HG02642 (cell line): ENCODE results near the gene MFGE8.

Experiments
- ATAC-seq: cut with Tn5 transposase; IDR thresholded peaks from one replicate; pipeline ENCODE4 v1.9.1; 2021; ENCODE audit warnings: mild to moderate bottlenecking; ENCODE audit not compliant: unreplicated experiment, poor library complexity

Gene MFGE8

GRCh38 chr15:88877415-88877814, 35.8 kb downstream of the MFGE8 start:
- no peak for ATAC-seq

GRCh38 chr15:88876573-88876972, 36.6 kb downstream of the MFGE8 start:
- no peak for ATAC-seq

DNA sequence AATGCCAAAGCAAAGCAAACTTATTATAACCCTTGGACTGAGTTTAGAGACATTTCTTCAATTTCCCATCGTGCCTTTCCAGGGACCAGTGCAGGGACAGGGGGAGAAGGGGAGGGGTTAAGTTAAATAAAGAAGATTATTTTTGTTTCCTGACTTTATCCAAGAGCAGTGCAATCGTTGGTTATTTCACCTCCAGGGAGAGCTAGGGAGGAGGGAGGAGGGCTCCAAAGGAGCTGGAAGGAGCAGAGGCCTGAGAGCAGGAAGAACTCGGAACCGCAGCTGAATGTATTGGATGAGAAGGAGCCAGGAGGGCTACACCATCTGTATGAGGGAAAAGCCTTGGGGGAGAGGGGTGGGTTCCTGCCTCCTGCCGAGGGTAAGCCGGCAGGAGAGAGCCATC, 38.5 kb downstream of the MFGE8 start:
- no peak for ATAC-seq

DNA sequence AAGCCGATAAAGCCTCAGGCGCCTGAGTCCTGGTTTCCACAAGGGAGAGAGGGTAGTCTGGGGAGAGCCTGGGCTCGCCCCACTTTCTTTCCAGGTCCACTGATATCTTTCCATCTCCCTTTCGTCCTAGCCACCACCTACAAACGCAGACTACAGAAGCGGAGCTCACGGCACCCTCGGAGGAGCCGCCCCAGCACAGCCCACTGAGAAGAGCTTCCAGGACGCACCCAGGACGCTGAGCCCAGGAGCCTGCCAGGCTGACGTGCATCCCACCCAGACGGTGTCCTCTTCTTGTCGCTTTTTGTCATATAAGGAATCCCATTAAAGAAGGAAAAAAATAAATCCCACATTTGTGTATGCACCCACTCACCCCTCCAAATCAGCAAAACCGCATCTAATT, 38.9 kb downstream of the MFGE8 start:
- ATAC-seq: no peak

GRCh38 chr15:88873786-88874185, 39.4 kb downstream of the MFGE8 start:
- no peak for ATAC-seq

DNA sequence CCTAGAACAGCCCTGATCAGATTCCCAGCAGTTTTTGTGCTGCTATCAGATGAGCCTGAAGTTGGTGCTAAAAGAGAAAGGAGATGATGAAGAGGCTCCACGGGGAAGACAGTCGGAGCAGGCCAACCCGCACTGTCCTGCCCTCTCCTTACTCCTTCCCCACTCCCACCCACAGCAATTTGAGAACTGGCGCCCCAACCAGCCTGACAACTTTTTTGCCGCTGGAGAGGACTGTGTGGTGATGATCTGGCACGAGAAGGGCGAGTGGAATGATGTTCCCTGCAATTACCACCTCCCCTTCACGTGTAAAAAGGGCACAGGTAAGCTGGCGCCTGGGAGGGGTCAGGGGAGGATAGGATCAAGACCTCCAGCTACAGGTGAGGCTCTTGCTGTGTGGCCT, 40.5 kb downstream of the MFGE8 start:
- no peak for ATAC-seq

GRCh38 chr15:88872106-88872505, 41.1 kb downstream of the MFGE8 start:
- ATAC-seq: no peak

GRCh38 chr15:88871313-88871712, 41.9 kb downstream of the MFGE8 start:
- no peak for ATAC-seq

DNA sequence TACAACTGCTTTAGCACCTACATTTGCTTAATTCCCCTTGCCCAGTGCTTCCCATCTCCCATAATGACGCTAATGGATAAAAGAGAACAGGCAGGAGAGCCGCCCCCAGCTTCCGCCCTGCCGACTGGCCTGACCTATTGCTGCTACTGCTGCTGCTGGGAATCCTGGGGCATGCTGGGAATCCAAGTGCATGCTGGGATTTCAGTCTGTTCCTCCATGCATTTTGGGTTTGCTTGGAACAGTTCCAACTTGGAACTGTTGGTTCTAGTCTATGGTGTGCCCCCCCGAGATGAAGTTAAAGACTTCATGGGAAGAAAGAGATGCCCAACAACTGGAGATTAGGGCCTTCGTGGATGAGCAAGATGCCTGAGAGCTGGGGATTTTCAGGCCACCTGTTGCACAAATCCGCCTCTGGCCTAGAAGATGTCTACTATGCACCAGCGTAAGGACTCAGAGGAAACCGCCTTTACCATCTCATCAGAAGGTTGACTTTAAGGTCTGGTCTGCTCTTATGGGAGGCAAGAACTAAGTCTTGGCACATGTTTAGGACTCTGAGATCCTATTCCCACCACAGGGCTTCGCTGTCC, 46.8 kb downstream of the MFGE8 start:
- no peak for ATAC-seq

- no peak for ATAC-seq
Measured at GRCh38 chr15:88865498-88866099, 47.6 kb downstream of the MFGE8 start.

DNA sequence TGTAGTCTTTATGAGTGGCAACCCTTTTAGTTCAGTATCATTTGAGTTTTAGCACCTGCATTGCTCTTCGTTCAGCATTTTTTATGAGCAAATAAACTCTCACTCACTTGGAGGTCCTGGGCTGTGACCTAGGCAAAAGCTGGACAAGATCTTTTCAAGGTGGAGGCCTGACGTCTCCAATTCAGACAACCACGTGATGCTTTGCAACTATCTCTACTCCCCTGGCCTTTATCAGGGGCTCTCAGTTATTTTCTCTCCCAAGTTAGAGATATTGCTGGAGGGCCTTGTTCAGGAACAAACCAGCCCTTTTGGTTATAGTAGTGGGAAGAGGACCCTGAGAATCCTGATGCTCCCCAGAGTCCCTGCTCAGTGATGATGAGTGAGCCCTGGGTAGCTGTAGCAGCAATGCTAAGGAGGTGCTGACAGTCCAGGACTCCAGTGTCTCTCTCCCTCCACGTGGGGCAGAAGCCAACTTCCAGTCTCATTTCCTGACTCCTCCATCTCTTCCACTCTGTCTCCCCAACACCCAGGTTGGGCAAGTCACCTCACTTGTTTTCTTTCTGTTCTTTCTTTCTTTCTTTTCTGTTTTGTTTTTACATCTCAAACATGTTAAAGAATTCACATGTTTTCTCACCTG, 48.2 kb downstream of the MFGE8 start:
- no peak for ATAC-seq

DNA sequence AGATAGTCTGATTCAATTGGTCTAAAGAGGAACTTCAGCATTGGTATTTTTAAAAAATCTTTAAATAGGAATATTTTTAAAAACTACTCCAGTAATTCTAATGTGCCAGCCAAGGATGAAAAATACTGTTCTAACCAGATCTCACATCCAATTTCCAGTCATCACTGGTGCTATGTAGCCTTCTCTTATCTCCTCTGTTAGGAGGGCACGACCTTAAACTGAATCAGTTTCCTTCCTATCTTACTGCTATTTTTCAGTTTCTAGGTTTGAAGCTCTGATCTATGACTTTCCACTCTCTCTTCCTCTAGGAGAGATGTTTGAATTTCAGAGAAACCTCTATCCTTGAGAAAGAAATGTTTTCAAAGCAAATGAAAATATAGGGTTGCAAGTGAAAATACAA, 49.8 kb downstream of the MFGE8 start:
- ATAC-seq: no peak

- ATAC-seq: no peak
Measured at GRCh38 chr15:88860212-88860611, 53.0 kb downstream of the MFGE8 start.

- no peak for ATAC-seq
Measured at GRCh38 chr15:88859550-88859949, 53.6 kb downstream of the MFGE8 start.

DNA sequence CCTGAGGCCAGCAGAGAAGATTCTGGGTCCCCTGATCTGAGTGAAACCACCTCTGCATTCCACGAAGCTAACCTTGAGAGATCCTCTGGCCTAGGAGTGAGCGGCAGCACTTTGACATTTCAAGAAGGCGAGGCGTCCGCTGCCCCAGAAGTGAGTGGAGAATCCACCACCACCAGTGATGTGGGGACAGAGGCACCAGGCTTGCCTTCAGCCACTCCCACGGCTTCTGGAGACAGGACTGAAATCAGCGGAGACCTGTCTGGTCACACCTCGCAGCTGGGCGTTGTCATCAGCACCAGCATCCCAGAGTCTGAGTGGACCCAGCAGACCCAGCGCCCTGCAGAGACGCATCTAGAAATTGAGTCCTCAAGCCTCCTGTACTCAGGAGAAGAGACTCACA, 54.2 kb downstream of the MFGE8 start:
- no peak for ATAC-seq

GRCh38 chr15:88852476-88852875, 60.7 kb downstream of the MFGE8 start:
- no peak for ATAC-seq

DNA sequence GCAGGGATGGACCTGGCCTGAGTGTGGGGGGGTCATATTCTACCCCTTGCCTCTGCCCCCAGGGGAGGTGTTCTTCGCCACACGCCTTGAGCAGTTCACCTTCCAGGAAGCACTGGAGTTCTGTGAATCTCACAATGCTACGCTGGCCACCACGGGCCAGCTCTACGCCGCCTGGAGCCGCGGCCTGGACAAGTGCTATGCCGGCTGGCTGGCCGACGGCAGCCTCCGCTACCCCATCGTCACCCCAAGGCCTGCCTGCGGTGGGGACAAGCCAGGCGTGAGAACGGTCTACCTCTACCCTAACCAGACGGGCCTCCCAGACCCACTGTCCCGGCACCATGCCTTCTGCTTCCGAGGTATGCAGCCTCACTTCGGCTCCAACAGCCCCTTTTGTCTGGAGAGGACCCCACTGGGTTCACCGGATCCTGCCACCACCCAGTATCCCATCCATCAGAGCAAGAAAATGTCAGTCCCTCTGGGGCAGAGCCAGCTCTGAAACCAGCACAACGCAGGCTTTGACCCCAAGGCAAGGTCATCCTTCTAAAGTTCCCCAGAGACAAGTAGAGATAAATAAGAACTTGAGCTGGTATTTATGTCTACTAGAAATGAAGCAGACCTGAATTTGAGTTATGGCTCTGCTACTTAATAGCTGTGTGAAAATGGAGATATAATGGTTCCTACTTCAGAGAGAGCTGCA, 63.7 kb downstream of the MFGE8 start:
- no peak for ATAC-seq
